Umbilical cord (tissue), 2 donors: ENCODE measurements around the gene SERAC1. TPM values are rescaled to one million over a fixed set of nuclear protein-coding genes. Genes with fewer than 3 reads are reported as not detected.

ENCODE experiments used
- DNase-seq: peaks from one replicate; pipeline ENCODE4 v3.0.0-alpha.2; 2015; ENCODE audit warnings: low spot score
- total RNA-seq: library from RNA; depleted of rRNA; stranded (reverse); fragments of >200 nt; gene quantifications from one replicate; pipeline ENCODE4 v1.2.3, GENCODE V29; 2014; ENCODE audit warnings: low replicate concordance; ENCODE audit not compliant: insufficient read depth

Gene SERAC1
- total RNA-seq, 1 donor from 2014 or later = 11.3 TPM

GRCh38 chr6:158122048-158122447, 46.0 kb downstream of the SERAC1 start:
- no peak for DNase-seq

GRCh38 chr6:158121335-158121734, 46.7 kb downstream of the SERAC1 start:
- DNase-seq = no peak

GRCh38 chr6:158118886-158119285, 49.2 kb downstream of the SERAC1 start:
- DNase-seq = no peak

GRCh38 chr6:158115508-158115907, 52.6 kb downstream of the SERAC1 start:
- no peak for DNase-seq

GRCh38 chr6:158115102-158115501, 53.0 kb downstream of the SERAC1 start:
- no peak for DNase-seq

- DNase-seq = no peak
Measured at GRCh38 chr6:158113802-158114201, 54.3 kb downstream of the SERAC1 start.

GRCh38 chr6:158111987-158112386, 56.1 kb downstream of the SERAC1 start:
- no peak for DNase-seq

- DNase-seq = no peak
Measured at GRCh38 chr6:158110986-158111385, 57.1 kb downstream of the SERAC1 start.

- no peak for DNase-seq
Measured at GRCh38 chr6:158109748-158110147, 58.3 kb downstream of the SERAC1 start.

GRCh38 chr6:158104696-158105095, 63.4 kb downstream of the SERAC1 start:
- no peak for DNase-seq

- no peak for DNase-seq
Measured at GRCh38 chr6:158103228-158103627, 64.8 kb downstream of the SERAC1 start.

- no peak for DNase-seq
Measured at GRCh38 chr6:158095671-158096070, 72.4 kb downstream of the SERAC1 start.

GRCh38 chr6:158095031-158095430, 73.0 kb downstream of the SERAC1 start:
- no peak for DNase-seq

- no peak for DNase-seq
Measured at GRCh38 chr6:158092806-158093205, 75.3 kb downstream of the SERAC1 start.

GRCh38 chr6:158087224-158087867, 80.7 kb downstream of the SERAC1 start:
- no peak for DNase-seq

- no peak for DNase-seq
Measured at GRCh38 chr6:158086504-158087223, 81.4 kb downstream of the SERAC1 start.

GRCh38 chr6:158086054-158086503, 82.0 kb downstream of the SERAC1 start:
- no peak for DNase-seq

- no peak for DNase-seq
Measured at GRCh38 chr6:158085261-158086053, 82.6 kb downstream of the SERAC1 start.

- DNase-seq = no peak
Measured at GRCh38 chr6:158083455-158084325, 84.4 kb downstream of the SERAC1 start.

GRCh38 chr6:158081657-158081935, 86.5 kb downstream of the SERAC1 start:
- DNase-seq = no peak

- DNase-seq = no peak
Measured at GRCh38 chr6:158080849-158081656, 87.0 kb downstream of the SERAC1 start.
